NCI-H1417 (cell line): Measurements from ENCODE around the gene RGS9BP.
"Not testable (repeated sequence)": the region's sequence is repeated elsewhere in the genome, so short reads cannot be mapped to it uniquely, and the experiment has no call there.

Source experiments
- DNase-seq, 3 experiments: peaks; one replicate each; lab custom pipeline; 2025; lab: John Stamatoyannopoulos, UW

Gene RGS9BP

GRCh38 chr19:32671883-32672593, 3.6 kb upstream of the RGS9BP start:
- no peak for DNase-seq

GRCh38 chr19:32672841-32673240, 2.8 kb upstream of the RGS9BP start:
- DNase-seq, result no peak

- no peak for DNase-seq
Measured at GRCh38 chr19:32673573-32673972, 2.1 kb upstream of the RGS9BP start.

GRCh38 chr19:32674153-32674930, 1.3 kb upstream of the RGS9BP start:
- peak in 1 of 3 experiments; percentile 41 for DNase-seq

GRCh38 chr19:32674931-32675719, 523 bp upstream of the RGS9BP start, which contains the start of gene ANKRD27:
TSS of gene ANKRD27 (minus strand) at chr19:32675180. CDS start at chr19:32659015, 16,165 bp downstream.
- peak; percentile 96 to 99 (median 99) for DNase-seq

- peak; percentile 55 to 71 (median 62) for DNase-seq
Measured at GRCh38 chr19:32676186-32676894, 692 bp downstream of the RGS9BP start.

- no peak for DNase-seq
Measured at GRCh38 chr19:32676895-32677359, 1.3 kb downstream of the RGS9BP start.

GRCh38 chr19:32677657-32678056, 2.0 kb downstream of the RGS9BP start:
- DNase-seq, result no peak

- no peak for DNase-seq
Measured at GRCh38 chr19:32680986-32681385, 5.3 kb downstream of the RGS9BP start.

GRCh38 chr19:32682317-32682716, 6.7 kb downstream of the RGS9BP start:
- DNase-seq, result no peak

- no peak for DNase-seq
Measured at GRCh38 chr19:32686847-32687475, 11.3 kb downstream of the RGS9BP start.

- no peak for DNase-seq
Measured at GRCh38 chr19:32687681-32688080, 12.0 kb downstream of the RGS9BP start.

GRCh38 chr19:32688311-32688710, 12.7 kb downstream of the RGS9BP start:
- DNase-seq, result no peak

GRCh38 chr19:32691291-32691951, 15.8 kb downstream of the RGS9BP start, which contains the start of gene NUDT19:
TSS of gene NUDT19 (plus strand) at chr19:32691821. CDS start at chr19:32691961, 140 bp downstream.
- DNase-seq, result peak; percentile 85 to 92 (median 87)

GRCh38 chr19:32691952-32692726, 16.5 kb downstream of the RGS9BP start:
- DNase-seq, result peak; percentile 37 to 82 (median 75)

GRCh38 chr19:32692727-32693061, 17.0 kb downstream of the RGS9BP start:
- DNase-seq, result peak in 2 of 3 experiments; percentile 26 to 41

GRCh38 chr19:32693151-32694108, 17.8 kb downstream of the RGS9BP start:
- DNase-seq, result not testable (repeated sequence)

- not testable (repeated sequence) for DNase-seq
Measured at GRCh38 chr19:32694316-32694715, 18.7 kb downstream of the RGS9BP start.
